ENCODE measurements around the gene HOXA3. TPM values are rescaled to one million over a fixed set of nuclear protein-coding genes. Genes with fewer than 3 reads are reported as not detected.

The HOXA3 gene
- total RNA-seq, 3 donors from 2014 or later: 4.5 to 6.4 (median 4.6) TPM

DNA sequence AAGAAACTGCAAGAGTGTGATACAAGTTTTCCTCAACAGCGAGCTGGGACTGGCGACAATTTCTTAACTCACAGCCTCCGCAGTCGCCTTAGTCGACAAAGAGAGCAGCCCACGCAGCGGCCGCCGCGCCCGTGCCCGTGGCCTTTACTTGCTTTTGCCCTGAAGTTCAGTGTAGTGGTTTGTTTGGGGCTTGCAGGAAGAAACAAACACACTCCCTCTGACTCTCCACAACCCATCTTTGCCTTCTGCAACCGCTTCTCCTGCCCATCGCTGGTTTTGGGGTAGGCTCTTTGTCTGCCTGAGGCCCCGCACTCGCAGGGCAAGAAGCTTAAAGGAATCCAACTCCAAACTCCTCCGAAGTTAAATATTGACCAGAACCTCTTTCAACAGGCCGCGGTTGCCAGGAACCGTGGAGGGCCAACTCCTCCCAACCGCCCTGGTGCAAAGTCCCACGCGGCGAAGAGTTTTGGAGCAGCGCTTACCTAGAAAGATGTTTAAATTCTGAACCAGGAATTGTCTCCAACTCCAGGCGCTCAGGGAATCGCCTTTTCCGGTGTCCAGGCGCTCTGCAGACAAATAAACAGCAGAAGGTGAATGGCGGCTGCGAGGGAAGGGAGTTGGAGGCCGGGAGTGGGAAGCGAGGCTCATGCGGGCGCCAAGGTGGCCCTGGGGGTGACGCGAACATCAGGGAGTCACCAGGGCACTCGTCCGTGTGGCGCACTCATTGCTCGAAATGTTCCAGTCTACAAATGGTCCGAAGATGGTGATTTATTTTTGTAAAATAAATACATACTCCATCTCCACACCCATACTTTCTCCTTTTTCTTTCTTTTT lies 30.1 kb downstream of the HOXA3 start:
- peaks cover 0 to 7% of the 10 kb centered on the region in 2 donors for H3K4me1 ChIP-seq
- peak overlapping the region in 2 of 3 donors; percentile 45 to 64 for H3K4me3 ChIP-seq
- intact Hi-C loops (cut with DNase I; ENCODE audit: low total_unique reads): no loop called here

DNA sequence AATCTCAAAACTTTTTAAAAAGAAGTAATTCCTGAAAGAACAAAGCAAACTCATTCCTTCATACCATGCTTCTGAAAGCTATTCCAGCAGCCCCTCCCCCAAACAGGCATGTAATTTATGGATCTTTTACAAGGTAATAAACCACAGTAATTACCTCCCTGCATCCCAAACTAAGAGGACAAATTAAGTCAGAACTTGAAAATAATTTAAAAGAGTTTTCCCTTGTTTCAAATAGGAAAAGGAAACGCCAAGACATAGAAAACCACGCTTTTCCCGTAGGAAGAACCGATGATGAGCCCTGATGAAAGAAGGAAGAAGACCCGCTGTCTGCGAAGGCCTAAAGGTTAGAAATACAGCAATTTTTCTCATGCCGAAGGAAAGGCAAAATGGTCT lies 30.7 kb downstream of the HOXA3 start:
- intact Hi-C loops (cut with DNase I; ENCODE audit: low total_unique reads): no loop called here
- Histone ChIP-seq H3K4me1 (peaks cover 0 to 3% of the 10 kb centered on the region in 2 donors), H3K36me3 (no peaks in the 10 kb centered on the region), H3K27ac (peak overlapping the region; percentile 95 to 98), H3K9me3 (no peaks in the 10 kb centered on the region), H3K4me3 (peak overlapping the region in 2 of 3 donors; percentile 45 to 64), H3K27me3 (no peaks in the 10 kb centered on the region)
- TF ChIP-seq POLR2AphosphoS5 (IDR thresholded peaks at IDR 0.05) (no peak), POLR2A (IDR thresholded peaks at IDR 0.05) (no peak)
- TF ChIP-seq, protein P1, sequence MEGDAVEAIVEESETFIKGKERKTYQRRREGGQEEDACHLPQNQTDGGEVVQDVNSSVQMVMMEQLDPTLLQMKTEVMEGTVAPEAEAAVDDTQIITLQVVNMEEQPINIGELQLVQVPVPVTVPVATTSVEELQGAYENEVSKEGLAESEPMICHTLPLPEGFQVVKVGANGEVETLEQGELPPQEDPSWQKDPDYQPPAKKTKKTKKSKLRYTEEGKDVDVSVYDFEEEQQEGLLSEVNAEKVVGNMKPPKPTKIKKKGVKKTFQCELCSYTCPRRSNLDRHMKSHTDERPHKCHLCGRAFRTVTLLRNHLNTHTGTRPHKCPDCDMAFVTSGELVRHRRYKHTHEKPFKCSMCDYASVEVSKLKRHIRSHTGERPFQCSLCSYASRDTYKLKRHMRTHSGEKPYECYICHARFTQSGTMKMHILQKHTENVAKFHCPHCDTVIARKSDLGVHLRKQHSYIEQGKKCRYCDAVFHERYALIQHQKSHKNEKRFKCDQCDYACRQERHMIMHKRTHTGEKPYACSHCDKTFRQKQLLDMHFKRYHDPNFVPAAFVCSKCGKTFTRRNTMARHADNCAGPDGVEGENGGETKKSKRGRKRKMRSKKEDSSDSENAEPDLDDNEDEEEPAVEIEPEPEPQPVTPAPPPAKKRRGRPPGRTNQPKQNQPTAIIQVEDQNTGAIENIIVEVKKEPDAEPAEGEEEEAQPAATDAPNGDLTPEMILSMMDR (IDR thresholded peaks at IDR 0.05): no peak
- DNase-seq (ENCODE audit: low spot score in 2 of 2): peak in 1 of 2 donors; percentile 2

More for the DNA sequence above, 30.1 kb downstream of the HOXA3 start:
- no peaks in the 10 kb centered on the region for H3K36me3 ChIP-seq
- no peaks in the 10 kb centered on the region for H3K9me3 ChIP-seq
- H3K27ac ChIP-seq: peak overlapping the region; percentile 95 to 98
- TF ChIP-seq POLR2AphosphoS5 (IDR thresholded peaks at IDR 0.05): no peak
- TF ChIP-seq POLR2A (IDR thresholded peaks at IDR 0.05): no peak
- TF ChIP-seq, protein P1 (IDR thresholded peaks at IDR 0.05): no peak
- H3K27me3 ChIP-seq: no peaks in the 10 kb centered on the region
- DNase-seq (ENCODE audit: low spot score in 2 of 2): peak in 1 of 2 donors; percentile 30

DNA sequence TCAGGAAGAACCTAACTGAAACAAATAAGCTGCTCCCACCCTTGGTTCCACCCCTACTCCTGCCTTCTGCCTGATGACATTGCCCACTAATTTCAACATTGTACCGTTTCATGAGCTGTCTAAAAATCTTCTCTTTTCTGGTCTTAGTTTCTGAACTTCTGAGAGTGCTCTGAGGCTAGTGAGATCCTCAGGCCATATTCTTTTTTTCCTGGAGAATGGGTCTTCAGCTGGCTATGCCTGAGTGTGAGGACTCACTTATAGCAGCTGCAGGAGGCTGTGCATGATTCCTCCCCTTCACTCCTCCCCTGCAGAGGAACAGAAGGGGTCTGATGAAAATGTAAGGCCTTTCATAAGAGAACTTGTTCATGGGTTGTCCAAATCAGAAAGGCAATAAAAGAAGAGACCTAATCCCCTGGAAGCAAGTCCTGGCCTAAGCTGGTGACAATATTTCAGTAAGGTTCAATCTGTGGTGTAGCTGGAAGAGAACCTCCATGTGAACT lies 32.9 kb downstream of the HOXA3 start:
- no peaks in the 10 kb centered on the region for H3K27me3 ChIP-seq
- peak overlapping the region in 1 of 3 donors; percentile 28 for H3K4me3 ChIP-seq
- DNase-seq (ENCODE audit: low spot score in 2 of 2): peak in 1 of 2 donors; percentile 8
- H3K9me3 ChIP-seq: no peaks in the 10 kb centered on the region
- H3K4me1 ChIP-seq: peaks cover 0 to 3% of the 10 kb centered on the region in 2 donors
- intact Hi-C loops (cut with DNase I; ENCODE audit: low total_unique reads): no loop called here
- TF ChIP-seq POLR2A (IDR thresholded peaks at IDR 0.05) (no peak), POLR2AphosphoS5 (IDR thresholded peaks at IDR 0.05) (no peak)
- TF ChIP-seq, protein P1 (IDR thresholded peaks at IDR 0.05): no peak
- peak overlapping the region; percentile 98 to 100 for H3K27ac ChIP-seq
- no peaks in the 10 kb centered on the region for H3K36me3 ChIP-seq

DNA sequence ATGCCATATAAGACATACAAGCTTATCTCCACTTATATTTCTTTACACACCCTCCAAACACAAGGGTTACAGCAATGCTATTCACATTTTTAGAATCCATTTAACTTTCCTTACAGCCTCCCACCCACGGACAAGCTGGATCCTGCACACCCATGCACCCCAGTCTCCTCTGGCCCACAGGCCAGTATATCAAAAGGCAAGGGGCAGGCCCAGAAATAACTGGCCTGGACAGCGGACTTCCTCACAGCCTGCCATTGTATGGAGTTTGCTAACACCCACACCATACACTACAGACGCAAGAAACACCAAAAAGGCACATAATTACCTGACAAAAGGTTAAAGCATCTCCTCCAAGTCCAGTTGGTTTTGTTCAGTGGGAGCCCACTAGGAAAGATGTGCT lies 33.8 kb downstream of the HOXA3 start:
- Histone ChIP-seq H3K9me3 (no peaks in the 10 kb centered on the region), H3K36me3 (no peaks in the 10 kb centered on the region), H3K4me1 (peaks cover 0 to 3% of the 10 kb centered on the region in 2 donors), H3K4me3 (peak overlapping the region in 2 of 3 donors; percentile 73 to 90), H3K27ac (peak overlapping the region; percentile 98 to 100), H3K27me3 (no peaks in the 10 kb centered on the region)
- DNase-seq (ENCODE audit: low spot score in 2 of 2): peak in 1 of 2 donors; percentile 17
- intact Hi-C loops (cut with DNase I; ENCODE audit: low total_unique reads): no loop called here
- TF ChIP-seq, protein P1 (IDR thresholded peaks at IDR 0.05): no peak
- no peak for TF ChIP-seq POLR2AphosphoS5 (IDR thresholded peaks at IDR 0.05)
- TF ChIP-seq POLR2A (IDR thresholded peaks at IDR 0.05): no peak

All from breast epithelium (tissue), 4 donors.